Hepatocyte (in vitro differentiated cells): Measurements from ENCODE around the gene TFF1. TPM values are rescaled to one million over a fixed set of nuclear protein-coding genes. Genes with fewer than 3 reads are reported as not detected.

ENCODE experiments used
- DNase-seq: peaks from one replicate; pipeline ENCODE4 v3.0.0-alpha.2; 2016; ENCODE audit warnings: low spot score
- H2AFZ ChIP-seq: fragments of 200-600 bp; sonication (generic); 2 replicates; pipeline ENCODE4 v1.6.0; 2016; ENCODE audit warnings: antibody characterized with exemption, mild to moderate bottlenecking
- H3K27ac ChIP-seq: fragments of 200-600 bp; sonication (generic); 2 replicates; pipeline ENCODE4 v1.5.1; 2016; ENCODE audit warnings: mild to moderate bottlenecking
- H3K27me3 ChIP-seq: fragments of 200-600 bp; sonication (generic); 2 replicates; pipeline ENCODE4 v1.6.1; 2016
- H3K36me3 ChIP-seq: fragments of 200-600 bp; sonication (generic); replicated peaks from 2 replicates; pipeline ENCODE4 v1.5.1; 2016; ENCODE audit warnings: low read depth; ENCODE audit not compliant: insufficient read depth
- H3K4me1 ChIP-seq: fragments of 200-600 bp; sonication (generic); 2 replicates; pipeline ENCODE4 v1.5.1; 2016; ENCODE audit warnings: mild to moderate bottlenecking, moderate library complexity; ENCODE audit not compliant: insufficient read depth
- H3K4me2 ChIP-seq: fragments of 200-600 bp; sonication (generic); 2 replicates; pipeline ENCODE4 v1.6.0; 2016
- H3K4me3 ChIP-seq: fragments of 200-600 bp; sonication (generic); 2 replicates; pipeline ENCODE4 v1.5.1; 2016; ENCODE audit warnings: mild to moderate bottlenecking
- H3K79me2 ChIP-seq: fragments of 200-600 bp; sonication (generic); 2 replicates; pipeline ENCODE4 v1.6.0; 2017; ENCODE audit warnings: mild to moderate bottlenecking
- H3K9me2 ChIP-seq: fragments of 200-600 bp; sonication (generic); replicated peaks from 2 replicates; pipeline ENCODE4 v1.6.0; 2017; ENCODE audit warnings: mild to moderate bottlenecking; ENCODE audit not compliant: insufficient read depth
- H3K9me3 ChIP-seq: fragments of 200-600 bp; sonication (generic); 2 replicates; pipeline ENCODE4 v1.5.1; 2016; ENCODE audit warnings: low read depth, mild to moderate bottlenecking
- H4K20me1 ChIP-seq: fragments of 200-600 bp; sonication (generic); 2 replicates; pipeline ENCODE4 v1.6.0; 2016; ENCODE audit warnings: mild to moderate bottlenecking; ENCODE audit not compliant: insufficient read depth, poor library complexity, severe bottlenecking
- EZH2 ChIP-seq: fragments of 200-600 bp; sonication (generic); IDR thresholded peaks from 2 replicates; pipeline ENCODE4 v1.6.1; 2016; ENCODE audit warnings: antibody characterized with exemption, mild to moderate bottlenecking, borderline replicate concordance
- EZH2phosphoT487 ChIP-seq: fragments of 200-600 bp; sonication (generic); IDR thresholded peaks from one replicate; pipeline ENCODE4 v1.6.1; 2018; ENCODE audit warnings: antibody characterized with exemption, mild to moderate bottlenecking, low read depth, moderate library complexity; ENCODE audit not compliant: unreplicated experiment, severe bottlenecking
- WGBS: methylation state at CpG from one replicate; pipeline ENCODE4 v1.1.6; 2016; ENCODE audit warnings: low lambda C conversion rate; ENCODE audit errors: missing lambda C conversion rate; 5-methylcytosine and 5-hydroxymethylcytosine counted together
- polyA plus RNA-seq: library from polyadenylated mRNA; unstranded; fragments of >200 nt; fragmentation: Nextera tagmentation; extraction: Ambion mirVana; gene quantifications from 2 replicates; pipeline ENCODE4 v1.2.1, GENCODE V29; 2016
- total RNA-seq: library from RNA; depleted of rRNA; stranded (reverse); fragments of >200 nt; gene quantifications from 2 replicates; pipeline ENCODE4 v1.2.3, GENCODE V29; 2014
- TF ChIP-seq, protein P1 (sequence below): fragments of 200-600 bp; sonication (generic); IDR thresholded peaks from 2 replicates; pipeline ENCODE4 v1.5.1; 2016; ENCODE audit warnings: antibody characterized with exemption, mild to moderate bottlenecking; ENCODE audit not compliant: poor library complexity

TFF1 gene
- total and polyA plus RNA-seq, 2 experiments from 2014 or later: 57.4 to 140 TPM

DNA sequence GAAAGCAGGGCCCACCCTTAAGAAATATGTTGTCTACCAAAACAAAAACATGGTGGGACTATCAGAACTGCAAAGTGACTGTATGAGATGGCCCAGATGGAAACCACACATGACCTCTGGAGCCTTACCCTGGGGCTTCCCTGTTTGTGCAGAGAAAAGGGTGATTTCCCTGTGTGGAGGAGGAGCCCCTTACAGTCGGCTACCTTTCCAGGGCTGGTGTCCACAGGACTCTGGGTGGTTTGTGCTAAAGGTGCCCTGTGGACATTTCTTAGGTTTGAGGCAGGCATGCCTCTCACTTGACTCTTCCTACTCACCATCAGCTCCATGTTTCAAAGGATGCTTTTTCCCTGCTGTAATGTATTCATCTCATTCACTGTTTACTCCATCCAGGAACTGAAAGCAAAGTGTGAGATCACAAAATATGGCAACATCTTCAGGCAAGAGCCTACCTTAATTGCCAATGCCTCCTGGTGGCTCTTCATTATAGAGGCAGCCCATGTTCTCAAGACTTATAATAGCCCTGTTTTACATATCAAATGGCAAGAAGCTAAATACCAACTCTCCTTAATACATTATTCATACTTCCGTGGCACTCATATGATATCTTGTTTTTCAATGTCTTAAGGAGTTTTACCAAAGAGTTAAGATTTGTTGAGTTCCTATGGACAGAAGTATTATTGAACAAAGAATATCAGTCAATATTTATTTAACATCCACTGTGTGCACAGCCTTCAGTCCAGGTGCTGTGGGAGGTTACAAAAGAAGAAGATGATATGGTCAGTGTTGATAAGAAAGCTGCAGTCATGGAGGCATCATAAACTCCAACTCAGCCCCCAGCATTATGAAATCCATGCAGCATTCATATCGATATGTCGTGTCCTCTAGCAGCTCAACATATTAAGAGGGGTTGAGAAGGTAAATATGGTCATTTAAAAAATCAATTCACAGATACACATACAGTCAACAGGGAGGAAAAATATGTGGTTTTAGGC lies 35.7 kb downstream of the TFF1 start:
- H3K36me3 ChIP-seq: no peaks in the 10 kb centered on the region
- H4K20me1 ChIP-seq: no peaks in the 10 kb centered on the region
- H3K4me3 ChIP-seq: no peak overlapping the region
- TF ChIP-seq EZH2 (no peak), EZH2phosphoT487 (no peak)
- TF ChIP-seq, protein P1, sequence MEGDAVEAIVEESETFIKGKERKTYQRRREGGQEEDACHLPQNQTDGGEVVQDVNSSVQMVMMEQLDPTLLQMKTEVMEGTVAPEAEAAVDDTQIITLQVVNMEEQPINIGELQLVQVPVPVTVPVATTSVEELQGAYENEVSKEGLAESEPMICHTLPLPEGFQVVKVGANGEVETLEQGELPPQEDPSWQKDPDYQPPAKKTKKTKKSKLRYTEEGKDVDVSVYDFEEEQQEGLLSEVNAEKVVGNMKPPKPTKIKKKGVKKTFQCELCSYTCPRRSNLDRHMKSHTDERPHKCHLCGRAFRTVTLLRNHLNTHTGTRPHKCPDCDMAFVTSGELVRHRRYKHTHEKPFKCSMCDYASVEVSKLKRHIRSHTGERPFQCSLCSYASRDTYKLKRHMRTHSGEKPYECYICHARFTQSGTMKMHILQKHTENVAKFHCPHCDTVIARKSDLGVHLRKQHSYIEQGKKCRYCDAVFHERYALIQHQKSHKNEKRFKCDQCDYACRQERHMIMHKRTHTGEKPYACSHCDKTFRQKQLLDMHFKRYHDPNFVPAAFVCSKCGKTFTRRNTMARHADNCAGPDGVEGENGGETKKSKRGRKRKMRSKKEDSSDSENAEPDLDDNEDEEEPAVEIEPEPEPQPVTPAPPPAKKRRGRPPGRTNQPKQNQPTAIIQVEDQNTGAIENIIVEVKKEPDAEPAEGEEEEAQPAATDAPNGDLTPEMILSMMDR: no peak
- peak overlapping the region; percentile 34 for H3K4me2 ChIP-seq
- H3K4me1 ChIP-seq: peaks cover 25% of the 10 kb centered on the region
- H3K9me3 ChIP-seq: no peaks in the 10 kb centered on the region
- H3K27me3 ChIP-seq: no peaks in the 10 kb centered on the region
- H3K9me2 ChIP-seq: no peaks in the 10 kb centered on the region
- H3K79me2 ChIP-seq: no peaks in the 10 kb centered on the region
- peak overlapping the region; percentile 80 for H3K27ac ChIP-seq
- WGBS: 56% methylated on average over 4 of the region's 4 CpGs
- no peak overlapping the region for H2AFZ ChIP-seq
- no peak for DNase-seq

DNA sequence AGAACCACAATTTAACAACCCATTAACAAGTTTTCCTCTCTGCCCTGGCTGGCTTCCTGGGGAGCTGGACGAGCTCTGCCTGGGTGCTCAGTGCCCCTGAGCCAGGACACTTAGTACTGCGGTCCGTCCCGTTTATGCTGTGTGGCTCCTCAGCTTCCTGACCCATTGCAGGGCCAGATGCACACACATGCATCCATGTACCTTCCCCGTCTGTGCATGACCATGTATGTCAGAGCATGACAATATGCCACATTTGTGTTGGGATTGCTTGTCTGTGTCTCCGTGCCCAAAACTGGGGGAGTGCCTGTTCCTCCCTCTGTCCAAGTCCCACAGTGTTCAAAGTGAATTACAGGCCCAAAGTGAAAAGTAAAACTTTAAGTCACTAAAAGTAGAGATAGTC lies 41.4 kb downstream of the TFF1 start:
- Histone ChIP-seq H3K4me2 (no peak overlapping the region), H3K4me1 (peaks cover 5% of the 10 kb centered on the region), H3K27ac (no peak overlapping the region), H3K4me3 (no peak overlapping the region), H3K9me3 (no peaks in the 10 kb centered on the region), H3K9me2 (no peaks in the 10 kb centered on the region), H3K27me3 (no peaks in the 10 kb centered on the region), H2AFZ (no peak overlapping the region), H3K79me2 (no peaks in the 10 kb centered on the region), H4K20me1 (no peaks in the 10 kb centered on the region), H3K36me3 (no peaks in the 10 kb centered on the region)
- TF ChIP-seq EZH2 (no peak), EZH2phosphoT487 (no peak)
- TF ChIP-seq, protein P1: no peak
- no peak for DNase-seq
- 89% methylated on average over 6 of the region's 6 CpGs for WGBS

DNA sequence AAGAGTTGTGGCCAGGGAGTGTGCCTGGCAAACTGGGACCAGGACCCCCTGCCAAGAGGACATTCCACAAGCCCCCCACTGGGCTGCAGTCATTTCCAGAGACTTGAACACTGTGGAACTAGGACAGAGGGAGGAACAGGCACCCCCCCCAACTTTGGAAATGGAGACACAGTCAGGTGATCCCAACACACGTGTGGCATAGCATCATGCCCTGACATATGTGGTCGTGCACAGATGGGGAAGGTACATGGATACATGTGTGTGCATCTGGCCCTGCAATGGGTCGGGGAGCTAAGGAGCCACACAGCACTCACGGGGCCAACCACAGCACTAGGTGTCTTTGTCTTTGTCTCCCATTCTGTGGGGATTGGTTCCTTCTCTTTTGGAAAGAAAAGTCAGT lies 44.5 kb downstream of the TFF1 start:
- Histone ChIP-seq H4K20me1 (no peaks in the 10 kb centered on the region), H3K9me3 (no peaks in the 10 kb centered on the region), H3K4me1 (no peaks in the 10 kb centered on the region), H2AFZ (no peak overlapping the region), H3K27me3 (no peaks in the 10 kb centered on the region), H3K4me3 (no peak overlapping the region), H3K9me2 (no peaks in the 10 kb centered on the region), H3K36me3 (no peaks in the 10 kb centered on the region), H3K4me2 (no peak overlapping the region), H3K79me2 (no peaks in the 10 kb centered on the region), H3K27ac (no peak overlapping the region)
- WGBS: 89% methylated on average over 4 of the region's 4 CpGs
- TF ChIP-seq EZH2 (no peak), EZH2phosphoT487 (no peak)
- TF ChIP-seq, protein P1: no peak
- DNase-seq: no peak
